Nephron (organoid): Measurements from ENCODE around the gene SPDL1.
A peak's percentile ranks its signal among the peaks of the same experiment; 100 is the strongest.

Experiments
- H3K27ac Mint-ChIP-seq, 3 experiments: 2 replicates each; pipeline ENCODE4 v1.8.0; 2020; ENCODE audit warnings: mixed read lengths in 3 of 3, mild to moderate bottlenecking in 2 of 3, moderate library complexity in 1 of 3
- H3K27me3 Mint-ChIP-seq: 2 replicates; pipeline ENCODE4 v1.8.0; 2021; ENCODE audit warnings: low read depth, mild to moderate bottlenecking, moderate library complexity, mixed read lengths
- H3K36me3 Mint-ChIP-seq: 2 replicates; pipeline ENCODE4 v1.8.0; 2020; ENCODE audit warnings: low read depth, mixed read lengths
- H3K4me1 Mint-ChIP-seq: 2 replicates; pipeline ENCODE4 v1.8.0; 2020; ENCODE audit warnings: mixed read lengths
- H3K4me3 Mint-ChIP-seq, 3 experiments: 2 replicates each; pipeline ENCODE4 v1.8.0; 2020; ENCODE audit warnings: mild to moderate bottlenecking in 3 of 3, mixed read lengths in 3 of 3, moderate library complexity in 2 of 3
- H3K9me3 Mint-ChIP-seq: 2 replicates; pipeline ENCODE4 v1.8.0; 2020; ENCODE audit warnings: mixed read lengths
- CTCF ChIP-seq, 3 experiments: fragments of 200-600 bp; sonication (generic); IDR thresholded peaks; one replicate each; pipeline ENCODE4 v1.5.0; 2021; ENCODE audit warnings: antibody characterized with exemption in 3 of 3; ENCODE audit not compliant: unreplicated experiment in 3 of 3

Gene SPDL1

GRCh38 chr5:169634606-169635005 lies 51.0 kb downstream of the SPDL1 start:
- Mint-ChIP-seq H3K9me3 (peaks cover 14% of the 10 kb centered on the region), H3K27ac (no peak overlapping the region), H3K4me3 (no peak overlapping the region), H3K36me3 (no peaks in the 10 kb centered on the region), H3K27me3 (peaks cover 35% of the 10 kb centered on the region), H3K4me1 (no peaks in the 10 kb centered on the region)
- TF ChIP-seq CTCF (IDR thresholded peaks at IDR 0.05; ENCODE audit: unreplicated experiment in 3 of 3), result no peak

- peaks cover 18% of the 10 kb centered on the region for H3K9me3 Mint-ChIP-seq
- no peaks in the 10 kb centered on the region for H3K36me3 Mint-ChIP-seq
- H3K27ac Mint-ChIP-seq, result no peak overlapping the region
- TF ChIP-seq CTCF (IDR thresholded peaks at IDR 0.05; ENCODE audit: unreplicated experiment in 3 of 3), result no peak
- H3K4me3 Mint-ChIP-seq, result no peak overlapping the region
- no peaks in the 10 kb centered on the region for H3K4me1 Mint-ChIP-seq
- H3K27me3 Mint-ChIP-seq, result peaks cover 35% of the 10 kb centered on the region
Measured at GRCh38 chr5:169635936-169636335, 52.4 kb downstream of the SPDL1 start.

GRCh38 chr5:169636477-169637084 lies 53.0 kb downstream of the SPDL1 start:
- peaks cover 18% of the 10 kb centered on the region for H3K9me3 Mint-ChIP-seq
- peaks cover 40% of the 10 kb centered on the region for H3K27me3 Mint-ChIP-seq

GRCh38 chr5:169637085-169637548 lies 53.5 kb downstream of the SPDL1 start, which contains the start of gene DOCK2:
DOCK2 (plus strand) TSS chr5:169637275; CDS start chr5:169637327, 52 bp downstream.
- TF ChIP-seq CTCF (IDR thresholded peaks at IDR 0.05; ENCODE audit: unreplicated experiment in 3 of 3), result no peak
- Mint-ChIP-seq H3K9me3 (peaks cover 18% of the 10 kb centered on the region), H3K27me3 (peaks cover 40% of the 10 kb centered on the region), H3K36me3 (no peaks in the 10 kb centered on the region), H3K4me1 (no peaks in the 10 kb centered on the region), H3K27ac (no peak within 1 kb of the TSS), H3K4me3 (peak within 1 kb of the TSS in 2 of 3 experiments; percentile 26 to 51)

More at GRCh38 chr5:169636477-169637084, 53.0 kb downstream of the SPDL1 start:
- H3K4me1 Mint-ChIP-seq, result no peaks in the 10 kb centered on the region
- H3K36me3 Mint-ChIP-seq, result no peaks in the 10 kb centered on the region
- no peak overlapping the region for H3K27ac Mint-ChIP-seq
- peak overlapping the region in 2 of 3 experiments; percentile 26 to 51 for H3K4me3 Mint-ChIP-seq
- TF ChIP-seq CTCF (IDR thresholded peaks at IDR 0.05; ENCODE audit: unreplicated experiment in 3 of 3), result no peak

GRCh38 chr5:169637549-169638121 lies 54.1 kb downstream of the SPDL1 start:
- Mint-ChIP-seq H3K9me3 (peaks cover 18% of the 10 kb centered on the region), H3K4me1 (no peaks in the 10 kb centered on the region), H3K27ac (no peak overlapping the region), H3K4me3 (no peak overlapping the region), H3K27me3 (peaks cover 40% of the 10 kb centered on the region), H3K36me3 (no peaks in the 10 kb centered on the region)
- no peak for TF ChIP-seq CTCF (IDR thresholded peaks at IDR 0.05; ENCODE audit: unreplicated experiment in 3 of 3)

GRCh38 chr5:169641253-169641652 lies 57.7 kb downstream of the SPDL1 start:
- H3K27me3 Mint-ChIP-seq, result peaks cover 48% of the 10 kb centered on the region
- TF ChIP-seq CTCF (IDR thresholded peaks at IDR 0.05; ENCODE audit: unreplicated experiment in 3 of 3), result no peak
- no peak overlapping the region for H3K27ac Mint-ChIP-seq
- peaks cover 10% of the 10 kb centered on the region for H3K9me3 Mint-ChIP-seq
- no peaks in the 10 kb centered on the region for H3K4me1 Mint-ChIP-seq
- no peaks in the 10 kb centered on the region for H3K36me3 Mint-ChIP-seq
- no peak overlapping the region for H3K4me3 Mint-ChIP-seq
